NCI-H1436 treated with DMSO at 0.1 percent for 48 hours (cell line): ENCODE measurements around the gene OPN5.

Experiments
- DNase-seq: peaks from one replicate; lab custom pipeline; 2025; lab: John Stamatoyannopoulos, UW

OPN5 gene

GRCh38 chr6:47859175-47859574 lies 77.3 kb downstream of the OPN5 start:
- no peak for DNase-seq

- no peak for DNase-seq
Observed at GRCh38 chr6:47862731-47863130, 80.9 kb downstream of the OPN5 start.

GRCh38 chr6:47865206-47865605 lies 83.4 kb downstream of the OPN5 start:
- DNase-seq, result no peak

GRCh38 chr6:47875593-47875992 lies 93.8 kb downstream of the OPN5 start:
- no peak for DNase-seq
